DMS153 treated with DMSO at 0.1 percent for 48 hours (cell line): ENCODE data around the gene AKR7A2.
A peak's percentile ranks its signal among the peaks of the same experiment; 100 is the strongest.

ENCODE experiments used
- DNase-seq: peaks from one replicate; lab custom pipeline; 2025; ENCODE audit not compliant: unreplicated experiment; lab: John Stamatoyannopoulos, UW

AKR7A2 gene

GRCh38 chr1:19311931-19312781 lies at the start of gene AKR7A2, which contains the start of gene SLC66A1:
TSS of gene AKR7A2 (minus strand) at chr1:19312144. CDS start at chr1:19312124, 20 bp downstream.
TSS of gene SLC66A1 (plus strand) at chr1:19312326. CDS start at chr1:19317678, 5,352 bp downstream.
- peak; percentile 72 for DNase-seq

- no peak for DNase-seq
Measured at GRCh38 chr1:19360843-19361610, 49.1 kb upstream of the AKR7A2 start.

- no peak for DNase-seq
Measured at GRCh38 chr1:19360432-19360831, 48.5 kb upstream of the AKR7A2 start.

- no peak for DNase-seq
Measured at GRCh38 chr1:19360016-19360415, 48.1 kb upstream of the AKR7A2 start.

GRCh38 chr1:19359357-19359756 lies 47.4 kb upstream of the AKR7A2 start:
- no peak for DNase-seq

- DNase-seq = no peak
Measured at GRCh38 chr1:19358710-19359109, 46.8 kb upstream of the AKR7A2 start.

GRCh38 chr1:19357299-19357986 lies 45.5 kb upstream of the AKR7A2 start:
- DNase-seq = no peak

- DNase-seq = peak; percentile 61
Measured at GRCh38 chr1:19356266-19356665, 44.3 kb upstream of the AKR7A2 start.

- peak; percentile 95 for DNase-seq
Measured at GRCh38 chr1:19354531-19354981, 42.6 kb upstream of the AKR7A2 start.

GRCh38 chr1:19353596-19353995 lies 41.7 kb upstream of the AKR7A2 start:
- peak; percentile 83 for DNase-seq

- no peak for DNase-seq
Measured at GRCh38 chr1:19352839-19353238, 40.9 kb upstream of the AKR7A2 start.

GRCh38 chr1:19351873-19352272 lies 39.9 kb upstream of the AKR7A2 start:
- no peak for DNase-seq

GRCh38 chr1:19350566-19350965 lies 38.6 kb upstream of the AKR7A2 start:
- no peak for DNase-seq

- DNase-seq = peak; percentile 80
Measured at GRCh38 chr1:19349999-19350398, 38.1 kb upstream of the AKR7A2 start.

GRCh38 chr1:19348441-19349198 lies 36.7 kb upstream of the AKR7A2 start:
- DNase-seq = no peak

GRCh38 chr1:19347533-19348172 lies 35.7 kb upstream of the AKR7A2 start:
- DNase-seq = no peak

GRCh38 chr1:19346026-19346425 lies 34.1 kb upstream of the AKR7A2 start:
- no peak for DNase-seq

- DNase-seq = no peak
Measured at GRCh38 chr1:19345391-19345790, 33.4 kb upstream of the AKR7A2 start.

- no peak for DNase-seq
Measured at GRCh38 chr1:19344831-19345230, 32.9 kb upstream of the AKR7A2 start.

GRCh38 chr1:19344372-19344810 lies 32.4 kb upstream of the AKR7A2 start:
- DNase-seq = peak; percentile 44
